AG09319 (cell line): ENCODE results near the gene SHC2.
A peak's percentile ranks its signal among the peaks of the same experiment; 100 is the strongest.

Experiments used
- DNase-seq: peaks from one replicate; pipeline ENCODE4 v3.0.0-alpha.2; 2010; ENCODE audit warnings: low read depth; ENCODE audit errors: extremely low read depth
- TF ChIP-seq, protein P1 (sequence below): IDR thresholded peaks from 2 replicates; pipeline ENCODE4 v1.5.1; 2011; ENCODE audit warnings: low read depth, mild to moderate bottlenecking, inconsistent platforms, low read length, moderate library complexity

The SHC2 gene

DNA sequence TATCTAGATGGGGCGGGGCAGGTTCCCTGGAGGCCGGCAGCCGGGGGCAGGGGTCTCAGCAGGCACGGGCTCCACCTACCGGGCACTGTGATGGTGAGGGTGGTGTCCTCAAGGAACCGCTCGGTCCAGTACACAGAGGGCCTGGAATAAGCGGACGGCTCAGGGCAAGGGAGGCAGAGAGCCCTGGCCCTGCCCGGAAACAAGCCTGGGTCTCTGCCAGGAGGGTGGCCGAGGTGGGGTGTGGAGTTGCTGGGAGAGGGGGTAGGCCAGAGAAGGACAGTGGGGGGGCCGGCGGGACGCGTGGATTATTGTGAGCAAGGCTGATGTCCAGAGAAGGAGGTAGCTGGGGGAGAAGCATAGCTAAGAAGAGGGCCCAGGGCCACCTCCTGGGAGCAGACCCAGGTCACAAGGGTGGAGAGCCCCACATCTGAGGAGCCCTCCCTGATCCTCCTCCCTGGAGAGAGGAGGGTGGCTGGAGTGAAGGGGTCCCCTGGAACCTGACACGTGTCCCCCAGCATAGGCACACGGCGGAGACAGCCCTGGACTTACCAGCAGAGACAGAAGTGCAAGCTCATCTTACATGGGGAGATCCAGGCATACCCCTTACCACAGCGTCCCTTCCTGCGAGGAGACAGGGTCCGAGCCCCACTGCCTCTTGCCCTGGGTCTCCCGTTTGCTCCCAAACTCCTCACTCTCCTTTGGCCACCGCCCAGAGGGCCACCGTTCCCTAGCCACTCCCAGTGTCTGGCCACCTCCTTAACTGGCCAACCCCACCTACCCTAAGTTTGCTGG, 87.2 kb downstream of the SHC2 start:
- TF ChIP-seq, protein P1, sequence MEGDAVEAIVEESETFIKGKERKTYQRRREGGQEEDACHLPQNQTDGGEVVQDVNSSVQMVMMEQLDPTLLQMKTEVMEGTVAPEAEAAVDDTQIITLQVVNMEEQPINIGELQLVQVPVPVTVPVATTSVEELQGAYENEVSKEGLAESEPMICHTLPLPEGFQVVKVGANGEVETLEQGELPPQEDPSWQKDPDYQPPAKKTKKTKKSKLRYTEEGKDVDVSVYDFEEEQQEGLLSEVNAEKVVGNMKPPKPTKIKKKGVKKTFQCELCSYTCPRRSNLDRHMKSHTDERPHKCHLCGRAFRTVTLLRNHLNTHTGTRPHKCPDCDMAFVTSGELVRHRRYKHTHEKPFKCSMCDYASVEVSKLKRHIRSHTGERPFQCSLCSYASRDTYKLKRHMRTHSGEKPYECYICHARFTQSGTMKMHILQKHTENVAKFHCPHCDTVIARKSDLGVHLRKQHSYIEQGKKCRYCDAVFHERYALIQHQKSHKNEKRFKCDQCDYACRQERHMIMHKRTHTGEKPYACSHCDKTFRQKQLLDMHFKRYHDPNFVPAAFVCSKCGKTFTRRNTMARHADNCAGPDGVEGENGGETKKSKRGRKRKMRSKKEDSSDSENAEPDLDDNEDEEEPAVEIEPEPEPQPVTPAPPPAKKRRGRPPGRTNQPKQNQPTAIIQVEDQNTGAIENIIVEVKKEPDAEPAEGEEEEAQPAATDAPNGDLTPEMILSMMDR, result no peak
- no peak for DNase-seq

DNA sequence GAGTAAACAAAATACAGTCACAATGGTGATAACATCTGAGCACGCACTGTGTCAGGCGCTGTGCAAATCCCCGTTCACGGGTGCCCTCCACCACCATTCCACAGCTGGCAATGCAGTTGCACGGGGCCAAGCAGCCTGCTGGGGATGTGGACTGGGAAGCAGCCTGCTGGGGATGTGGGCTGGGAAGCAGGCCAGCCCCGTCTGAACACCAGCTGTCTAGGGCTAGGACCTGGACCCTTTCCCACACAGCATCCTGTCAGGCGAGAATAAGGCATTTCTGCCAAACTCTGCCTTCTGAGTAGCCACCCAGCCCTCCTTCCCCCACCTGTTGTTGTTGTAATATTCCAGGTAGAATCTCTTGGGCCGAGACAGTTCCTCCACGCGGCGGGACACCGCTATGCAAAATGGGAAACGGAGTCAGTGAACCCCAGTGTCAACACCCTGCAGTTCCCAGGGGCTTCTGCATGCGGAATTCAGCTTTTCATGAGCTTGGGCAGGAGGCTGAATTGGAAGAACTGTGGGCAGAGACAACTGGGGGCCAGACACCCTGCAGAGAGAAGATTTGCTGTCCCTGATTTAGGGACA, 88.4 kb downstream of the SHC2 start:
- TF ChIP-seq, protein P1, result no peak
- peak; percentile 54 for DNase-seq

DNA sequence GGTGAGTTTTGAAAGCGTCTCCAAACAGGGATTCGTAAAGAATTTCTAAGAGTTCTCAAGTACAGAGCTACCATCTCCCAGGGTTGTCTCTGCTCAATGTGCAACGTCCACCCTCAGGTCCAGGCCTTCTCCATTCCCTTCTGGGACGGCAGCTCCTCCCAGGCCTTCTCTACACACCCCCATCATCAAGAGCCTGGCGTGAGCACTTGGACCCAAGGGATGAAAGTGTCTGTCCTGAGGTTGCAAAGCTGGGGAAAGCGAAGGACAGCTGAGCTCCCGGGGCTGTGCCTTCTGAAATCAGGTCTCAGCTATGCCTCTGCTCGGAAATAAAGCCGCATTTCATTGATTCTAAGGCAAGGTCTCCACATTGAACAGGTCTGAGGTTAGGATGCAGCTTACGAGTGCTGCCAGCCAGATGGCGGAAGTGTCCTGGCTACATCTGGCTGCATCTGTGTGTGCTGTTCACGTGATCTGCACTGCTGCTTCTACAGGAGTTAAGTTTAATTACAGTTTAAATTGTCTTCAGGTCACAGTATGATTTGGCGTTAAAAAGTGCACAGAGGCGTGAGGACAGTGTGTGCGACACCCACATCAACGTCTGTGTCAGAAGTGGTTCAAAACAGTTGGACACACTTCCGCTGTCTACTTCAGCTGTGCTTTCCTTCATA, 89.2 kb downstream of the SHC2 start:
- TF ChIP-seq, protein P1, result no peak
- DNase-seq, result no peak

DNA sequence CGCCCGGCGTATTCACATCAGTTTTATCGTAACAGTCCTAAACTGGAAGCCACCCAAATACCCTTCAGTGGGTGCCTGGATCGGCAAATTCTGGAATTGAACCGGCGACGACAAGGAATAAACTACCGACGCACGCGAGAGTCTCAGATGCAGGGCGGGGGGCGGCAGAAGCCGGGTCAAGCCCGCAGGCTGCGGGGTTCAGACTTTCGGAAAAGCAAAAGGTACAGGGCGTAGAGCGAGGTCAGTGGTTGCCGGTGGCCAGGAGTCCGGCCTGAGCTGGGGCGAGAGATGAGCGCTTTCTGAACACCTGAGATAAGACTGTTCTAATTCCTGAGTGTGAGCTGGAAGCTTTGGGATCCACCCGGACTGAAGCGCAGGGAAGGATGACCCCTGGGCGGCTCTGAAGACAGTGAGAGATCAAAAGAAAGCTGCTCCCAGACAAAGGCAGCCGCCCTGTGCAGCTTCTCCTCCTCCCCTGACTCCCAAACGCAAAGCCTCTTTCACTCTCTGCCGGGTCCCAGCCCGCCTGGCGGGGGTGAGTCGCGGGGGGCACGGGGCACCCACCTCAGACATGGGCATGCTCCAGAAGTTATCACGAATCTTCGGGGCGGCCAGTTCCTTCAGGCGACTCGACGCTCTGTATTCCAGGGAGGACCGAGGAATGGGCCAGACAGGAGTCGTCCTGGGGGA, 90.0 kb downstream of the SHC2 start:
- DNase-seq, result no peak
- TF ChIP-seq, protein P1, result no peak

DNA sequence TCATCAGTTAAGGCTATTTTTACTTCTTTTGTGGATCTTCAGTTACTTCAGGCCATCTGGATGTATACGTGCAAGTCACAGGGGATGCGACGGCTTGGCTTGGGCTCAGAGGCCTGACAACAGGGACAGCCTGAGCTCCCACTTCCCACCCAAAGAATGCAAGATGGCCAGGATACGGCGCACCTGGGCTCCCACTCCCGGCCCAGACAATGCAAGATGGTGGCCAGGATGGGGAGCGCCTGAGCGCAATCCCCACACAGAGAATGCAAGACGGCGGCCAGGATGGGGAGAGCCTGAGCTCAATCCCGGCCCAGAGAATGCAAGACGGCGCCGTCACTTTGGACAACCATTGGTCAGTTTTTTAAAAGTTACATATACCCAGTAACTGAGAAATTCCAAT, 91.0 kb downstream of the SHC2 start:
- TF ChIP-seq, protein P1, result no peak
- no peak for DNase-seq

DNA sequence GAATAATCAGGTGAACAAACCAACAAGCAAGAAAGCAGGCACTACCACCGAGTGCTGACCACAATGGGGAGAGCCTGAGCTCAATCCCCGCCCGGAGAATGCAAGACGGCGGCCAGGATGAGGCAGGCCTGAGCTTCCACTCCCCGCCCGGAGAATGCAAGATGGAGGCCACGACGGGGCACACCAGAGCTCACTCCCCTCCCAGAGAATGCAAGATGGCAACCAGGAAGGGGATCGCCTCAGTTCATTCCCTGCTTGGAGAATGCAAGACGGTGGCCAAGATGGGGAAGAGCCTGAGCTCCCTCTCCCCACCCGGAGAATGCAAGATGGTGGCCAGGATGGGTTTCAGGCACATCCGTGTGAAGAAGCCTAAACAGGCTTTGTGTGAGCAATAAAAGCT, 91.6 kb downstream of the SHC2 start:
- DNase-seq, result no peak
- TF ChIP-seq, protein P1, result no peak
